Kidney (tissue), 14 donors: ENCODE measurements around the gene SCAND1. TPM values are rescaled to one million over a fixed set of nuclear protein-coding genes. Genes with fewer than 3 reads are reported as not detected.

Experiments
- DNase-seq, 5 donors: peaks; one replicate each; pipeline ENCODE4 v3.0.0-alpha.2; 2013 to 2020
- FAIRE-seq: peaks from 2 replicates; lab custom pipeline; 2012; peaks lifted over from hg19 to GRCh38; lab: Jason Lieb, UNC
- H3K27ac ChIP-seq, 2 donors: one replicate each; pipeline ENCODE4 v1.7.0; 2013; ENCODE audit warnings: low read depth in 2 of 2, low read length in 2 of 2, inconsistent platforms in 1 of 2
- H3K27me3 ChIP-seq: one replicate; pipeline ENCODE4 v1.7.1; 2013; ENCODE audit warnings: low read length, inconsistent platforms; ENCODE audit not compliant: control insufficient read depth, insufficient read depth
- H3K36me3 ChIP-seq, 3 donors: one replicate each; pipeline versions ENCODE4 v1.7.0 to v1.7.1; 2013; ENCODE audit warnings: low read length in 3 of 3, control low read depth in 1 of 3, inconsistent platforms in 1 of 3; ENCODE audit not compliant: insufficient read depth in 3 of 3, control insufficient read depth in 2 of 3
- H3K4me1 ChIP-seq, 3 donors: one replicate each; pipeline versions ENCODE4 v1.7.0 to v1.7.1; 2013; ENCODE audit warnings: low read length in 3 of 3, inconsistent platforms in 1 of 3, low read depth in 1 of 3; ENCODE audit not compliant: control insufficient read depth in 2 of 3, insufficient read depth in 2 of 3
- H3K4me3 ChIP-seq, 3 donors: one replicate each; pipeline versions ENCODE4 v1.7.0 to v1.8.1; 2013; ENCODE audit warnings: low read length in 3 of 3, control low read depth in 1 of 3, inconsistent platforms in 1 of 3
- H3K9ac ChIP-seq, 3 donors: one replicate each; pipeline versions ENCODE4 v1.7.0 to v1.7.1; 2013; ENCODE audit warnings: low read length in 3 of 3, control low read depth in 1 of 3, inconsistent platforms in 1 of 3
- H3K9me3 ChIP-seq, 3 donors: one replicate each; pipeline versions ENCODE4 v1.7.0 to v1.7.1; 2013; ENCODE audit warnings: low read length in 3 of 3, control low read depth in 1 of 3, inconsistent platforms in 1 of 3; ENCODE audit not compliant: control insufficient read depth in 2 of 3, insufficient read depth in 1 of 3
- intact Hi-C: fragments of 100-400 bp; cut with DNase I; formaldehyde crosslinking; loops from one replicate; pipeline ENCODE4 v1.11.1; 2022
- polyA plus RNA-seq: library from polyadenylated mRNA; stranded (reverse); fragments of 350-450 nt; fragmentation: Illumina TruSeq; extraction: RNeasy Lipid Tissue Mini Kit (QIAGEN cat#74804); gene quantifications from one replicate; pipeline ENCODE4 v1.2.3, GENCODE V29; 2014; ENCODE audit warnings: low read depth, low replicate concordance; ENCODE audit not compliant: insufficient read depth
- total RNA-seq: library from RNA; stranded (reverse); fragmentation: NEBNext Ultra II Directional; extraction: Animal tissue kit (Norgen Biotek cat#: 25700); gene quantifications from one replicate; pipeline ENCODE4 v1.2.1, GENCODE V29; 2021
- TF ChIP-seq, protein P1 (sequence below): IDR thresholded peaks from 3 replicates; pipeline ENCODE4 v1.5.1; 2012; ENCODE audit warnings: mild to moderate bottlenecking, moderate library complexity, borderline replicate concordance; ENCODE audit not compliant: insufficient read depth; ENCODE audit errors: extremely low read depth
- donor health status: control.
- donor health status: control.
- donor health status: control.
- donor health status: control.
- donor health status: control.
- donor health status: DM: yes; HTN: yes; CAD: no.
- donor health status: Normal renal cell carcinoma (clear cell type).

SCAND1 gene
- total and polyA plus RNA-seq, 2 donors from 2014 or later = 74.7 to 184 TPM

DNA sequence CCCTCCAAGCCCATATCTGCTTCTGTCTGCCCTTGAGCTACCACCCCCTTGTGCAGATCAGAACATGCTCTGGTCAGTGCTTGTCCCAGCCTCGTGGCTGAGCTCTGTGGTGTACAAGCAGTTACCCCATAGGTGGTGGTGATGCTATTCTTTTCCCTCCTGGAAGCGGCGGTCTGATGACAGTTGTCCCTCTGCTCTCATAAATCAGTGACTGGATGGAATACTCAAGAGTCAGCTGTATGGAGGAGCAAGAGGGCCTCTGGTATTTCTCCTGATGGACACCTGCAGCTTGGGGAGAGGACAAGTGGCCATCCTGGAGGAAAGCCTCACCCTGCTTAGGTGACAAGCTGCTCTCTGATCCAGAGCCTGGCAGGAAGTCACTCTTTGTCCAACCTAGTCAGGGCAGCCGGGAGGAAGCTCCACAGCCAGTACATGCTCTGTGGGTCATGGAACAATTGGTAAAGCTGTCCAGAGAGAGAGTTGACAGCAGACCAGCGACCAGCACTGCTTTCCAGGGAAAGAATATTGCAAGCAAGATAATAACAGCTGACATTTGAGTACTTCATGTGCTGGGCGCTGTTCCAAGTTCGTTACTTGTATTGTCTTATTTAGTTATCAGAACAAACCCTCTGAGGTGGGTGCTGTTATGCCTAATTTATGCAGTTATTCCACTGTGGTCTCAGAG, 47.1 kb downstream of the SCAND1 start:
- Histone ChIP-seq H3K4me3 (no peak overlapping the region), H3K9ac (no peak overlapping the region), H3K9me3 (no peaks in the 10 kb centered on the region), H3K27ac (no peak overlapping the region), H3K27me3 (no peaks in the 10 kb centered on the region), H3K4me1 (no peaks in the 10 kb centered on the region), H3K36me3 (peaks cover 0 to 3% (median 0%) of the 10 kb centered on the region in 3 donors)
- FAIRE-seq = no peak
- no peak for DNase-seq
- TF ChIP-seq, protein P1, sequence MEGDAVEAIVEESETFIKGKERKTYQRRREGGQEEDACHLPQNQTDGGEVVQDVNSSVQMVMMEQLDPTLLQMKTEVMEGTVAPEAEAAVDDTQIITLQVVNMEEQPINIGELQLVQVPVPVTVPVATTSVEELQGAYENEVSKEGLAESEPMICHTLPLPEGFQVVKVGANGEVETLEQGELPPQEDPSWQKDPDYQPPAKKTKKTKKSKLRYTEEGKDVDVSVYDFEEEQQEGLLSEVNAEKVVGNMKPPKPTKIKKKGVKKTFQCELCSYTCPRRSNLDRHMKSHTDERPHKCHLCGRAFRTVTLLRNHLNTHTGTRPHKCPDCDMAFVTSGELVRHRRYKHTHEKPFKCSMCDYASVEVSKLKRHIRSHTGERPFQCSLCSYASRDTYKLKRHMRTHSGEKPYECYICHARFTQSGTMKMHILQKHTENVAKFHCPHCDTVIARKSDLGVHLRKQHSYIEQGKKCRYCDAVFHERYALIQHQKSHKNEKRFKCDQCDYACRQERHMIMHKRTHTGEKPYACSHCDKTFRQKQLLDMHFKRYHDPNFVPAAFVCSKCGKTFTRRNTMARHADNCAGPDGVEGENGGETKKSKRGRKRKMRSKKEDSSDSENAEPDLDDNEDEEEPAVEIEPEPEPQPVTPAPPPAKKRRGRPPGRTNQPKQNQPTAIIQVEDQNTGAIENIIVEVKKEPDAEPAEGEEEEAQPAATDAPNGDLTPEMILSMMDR = no peak
- intact Hi-C loops = no loop called here

DNA sequence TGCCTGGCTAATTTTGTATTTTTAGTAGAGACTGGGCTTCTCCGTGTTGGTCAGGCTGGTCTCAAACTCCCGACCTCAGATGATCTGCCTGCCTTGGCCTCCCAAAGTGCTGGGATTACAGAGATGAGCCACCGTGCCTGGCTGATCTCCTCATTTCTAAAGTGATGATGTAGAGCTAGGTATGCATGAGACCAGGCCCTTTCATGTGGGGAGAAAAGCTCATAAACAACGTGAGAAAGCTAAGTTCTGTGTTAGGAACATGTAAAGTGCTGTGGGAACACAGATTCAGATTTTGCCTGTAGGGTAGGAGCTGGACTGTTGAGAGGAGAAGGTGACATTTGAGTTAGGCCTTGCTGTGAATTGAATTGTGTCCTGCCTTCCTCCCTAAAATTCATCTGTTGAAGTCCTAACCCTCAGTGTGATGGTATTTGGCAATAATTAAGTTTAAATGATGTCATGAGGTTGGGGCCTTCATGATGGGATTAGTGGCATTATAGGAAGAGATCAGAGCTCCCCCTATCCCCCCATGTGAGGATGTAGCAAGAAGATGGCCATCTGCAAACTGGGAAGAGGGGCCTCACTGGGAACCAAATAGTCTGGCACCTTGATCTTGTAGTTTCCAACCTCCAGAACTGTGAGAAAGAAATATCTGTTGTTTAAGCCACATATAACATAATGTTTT, 49.2 kb downstream of the SCAND1 start:
- no peaks in the 10 kb centered on the region for H3K27me3 ChIP-seq
- DNase-seq (no peak), FAIRE-seq (no peak)
- no peak overlapping the region for H3K9ac ChIP-seq
- H3K9me3 ChIP-seq = no peaks in the 10 kb centered on the region
- intact Hi-C loops = no loop called here
- no peaks in the 10 kb centered on the region for H3K4me1 ChIP-seq
- H3K36me3 ChIP-seq = peaks cover 0 to 3% (median 0%) of the 10 kb centered on the region in 3 donors
- no peak overlapping the region for H3K4me3 ChIP-seq
- TF ChIP-seq, protein P1 = no peak
- no peak overlapping the region for H3K27ac ChIP-seq

DNA sequence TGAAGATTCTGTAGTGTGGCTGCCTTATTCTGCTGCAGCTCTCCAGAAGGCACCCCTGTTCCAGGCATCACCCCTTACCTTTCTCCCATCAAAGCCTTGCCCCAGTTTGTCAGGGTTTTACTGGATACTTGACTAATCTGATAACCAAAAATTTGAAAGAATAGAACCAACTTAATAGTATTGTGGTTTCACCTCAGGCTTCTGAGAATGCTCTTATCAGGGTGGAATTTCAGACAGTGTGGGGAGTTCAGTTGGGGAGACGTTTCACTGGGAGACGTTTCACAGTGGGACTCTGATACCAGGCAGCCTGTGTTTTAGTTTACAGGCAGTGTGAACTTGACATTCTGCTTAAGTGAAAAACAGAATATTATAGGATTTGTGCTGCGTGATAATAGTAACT, 50.5 kb downstream of the SCAND1 start:
- DNase-seq (no peak), FAIRE-seq (no peak)
- Histone ChIP-seq H3K4me1 (no peaks in the 10 kb centered on the region), H3K9me3 (no peaks in the 10 kb centered on the region), H3K36me3 (peaks cover 5 to 6% (median 5%) of the 10 kb centered on the region in 3 donors), H3K4me3 (no peak overlapping the region), H3K27ac (no peak overlapping the region), H3K9ac (no peak overlapping the region), H3K27me3 (no peaks in the 10 kb centered on the region)
- TF ChIP-seq, protein P1 = no peak
- intact Hi-C loops = no loop called here

Other genes starting within 250 kb of the SCAND1 start
- 304 TPM for gene RBM39, start 212.2 kb downstream of the SCAND1 start, total RNA-seq
- 148 TPM for gene RBM39, start 212.2 kb downstream of the SCAND1 start, polyA plus RNA-seq
- 48.4 TPM for gene PHF20, start 182.5 kb downstream of the SCAND1 start, total RNA-seq
- 12.3 TPM for gene PHF20, start 182.5 kb downstream of the SCAND1 start, polyA plus RNA-seq
- 7.4 TPM for gene CNBD2, start 14.1 kb upstream of the SCAND1 start, total RNA-seq
- 11.4 TPM for gene CNBD2, start 14.1 kb upstream of the SCAND1 start, polyA plus RNA-seq
- gene EPB41L1, start 200.2 kb upstream of the SCAND1 start, total RNA-seq = 230 TPM
- 53.2 TPM for gene EPB41L1, start 200.2 kb upstream of the SCAND1 start, polyA plus RNA-seq